Hepatocyte (in vitro differentiated cells): ENCODE measurements around the gene ZNF254. TPM values are rescaled to one million over a fixed set of nuclear protein-coding genes. Genes with fewer than 3 reads are reported as not detected.

ENCODE experiments used
- DNase-seq: peaks from one replicate; pipeline ENCODE4 v3.0.0-alpha.2; 2016; ENCODE audit warnings: low spot score
- H2AFZ ChIP-seq: fragments of 200-600 bp; sonication (generic); 2 replicates; pipeline ENCODE4 v1.6.0; 2016; ENCODE audit warnings: antibody characterized with exemption, mild to moderate bottlenecking
- H3K27ac ChIP-seq: fragments of 200-600 bp; sonication (generic); 2 replicates; pipeline ENCODE4 v1.5.1; 2016; ENCODE audit warnings: mild to moderate bottlenecking
- H3K27me3 ChIP-seq: fragments of 200-600 bp; sonication (generic); 2 replicates; pipeline ENCODE4 v1.6.1; 2016
- H3K36me3 ChIP-seq: fragments of 200-600 bp; sonication (generic); replicated peaks from 2 replicates; pipeline ENCODE4 v1.5.1; 2016; ENCODE audit warnings: low read depth; ENCODE audit not compliant: insufficient read depth
- H3K4me1 ChIP-seq: fragments of 200-600 bp; sonication (generic); 2 replicates; pipeline ENCODE4 v1.5.1; 2016; ENCODE audit warnings: mild to moderate bottlenecking, moderate library complexity; ENCODE audit not compliant: insufficient read depth
- H3K4me2 ChIP-seq: fragments of 200-600 bp; sonication (generic); 2 replicates; pipeline ENCODE4 v1.6.0; 2016
- H3K4me3 ChIP-seq: fragments of 200-600 bp; sonication (generic); 2 replicates; pipeline ENCODE4 v1.5.1; 2016; ENCODE audit warnings: mild to moderate bottlenecking
- H3K79me2 ChIP-seq: fragments of 200-600 bp; sonication (generic); 2 replicates; pipeline ENCODE4 v1.6.0; 2017; ENCODE audit warnings: mild to moderate bottlenecking
- H3K9me2 ChIP-seq: fragments of 200-600 bp; sonication (generic); replicated peaks from 2 replicates; pipeline ENCODE4 v1.6.0; 2017; ENCODE audit warnings: mild to moderate bottlenecking; ENCODE audit not compliant: insufficient read depth
- H3K9me3 ChIP-seq: fragments of 200-600 bp; sonication (generic); 2 replicates; pipeline ENCODE4 v1.5.1; 2016; ENCODE audit warnings: low read depth, mild to moderate bottlenecking
- H4K20me1 ChIP-seq: fragments of 200-600 bp; sonication (generic); 2 replicates; pipeline ENCODE4 v1.6.0; 2016; ENCODE audit warnings: mild to moderate bottlenecking; ENCODE audit not compliant: insufficient read depth, poor library complexity, severe bottlenecking
- EZH2 ChIP-seq: fragments of 200-600 bp; sonication (generic); IDR thresholded peaks from 2 replicates; pipeline ENCODE4 v1.6.1; 2016; ENCODE audit warnings: antibody characterized with exemption, mild to moderate bottlenecking, borderline replicate concordance
- EZH2phosphoT487 ChIP-seq: fragments of 200-600 bp; sonication (generic); IDR thresholded peaks from one replicate; pipeline ENCODE4 v1.6.1; 2018; ENCODE audit warnings: antibody characterized with exemption, mild to moderate bottlenecking, low read depth, moderate library complexity; ENCODE audit not compliant: unreplicated experiment, severe bottlenecking
- WGBS: methylation state at CpG from one replicate; pipeline ENCODE4 v1.1.6; 2016; ENCODE audit warnings: low lambda C conversion rate; ENCODE audit errors: missing lambda C conversion rate; 5-methylcytosine and 5-hydroxymethylcytosine counted together
- polyA plus RNA-seq: library from polyadenylated mRNA; unstranded; fragments of >200 nt; fragmentation: Nextera tagmentation; extraction: Ambion mirVana; gene quantifications from 2 replicates; pipeline ENCODE4 v1.2.1, GENCODE V29; 2016
- total RNA-seq: library from RNA; depleted of rRNA; stranded (reverse); fragments of >200 nt; gene quantifications from 2 replicates; pipeline ENCODE4 v1.2.3, GENCODE V29; 2014
- TF ChIP-seq, protein P1 (sequence below): fragments of 200-600 bp; sonication (generic); IDR thresholded peaks from 2 replicates; pipeline ENCODE4 v1.5.1; 2016; ENCODE audit warnings: antibody characterized with exemption, mild to moderate bottlenecking; ENCODE audit not compliant: poor library complexity

Gene ZNF254
- total and polyA plus RNA-seq, 2 experiments from 2014 or later, result 8.5 to 30.1 TPM

GRCh38 chr19:24101459-24102115 lies 14.6 kb downstream of the ZNF254 start:
- H3K79me2 ChIP-seq, result peaks cover 86% of the 10 kb centered on the region
- TF ChIP-seq, protein P1, sequence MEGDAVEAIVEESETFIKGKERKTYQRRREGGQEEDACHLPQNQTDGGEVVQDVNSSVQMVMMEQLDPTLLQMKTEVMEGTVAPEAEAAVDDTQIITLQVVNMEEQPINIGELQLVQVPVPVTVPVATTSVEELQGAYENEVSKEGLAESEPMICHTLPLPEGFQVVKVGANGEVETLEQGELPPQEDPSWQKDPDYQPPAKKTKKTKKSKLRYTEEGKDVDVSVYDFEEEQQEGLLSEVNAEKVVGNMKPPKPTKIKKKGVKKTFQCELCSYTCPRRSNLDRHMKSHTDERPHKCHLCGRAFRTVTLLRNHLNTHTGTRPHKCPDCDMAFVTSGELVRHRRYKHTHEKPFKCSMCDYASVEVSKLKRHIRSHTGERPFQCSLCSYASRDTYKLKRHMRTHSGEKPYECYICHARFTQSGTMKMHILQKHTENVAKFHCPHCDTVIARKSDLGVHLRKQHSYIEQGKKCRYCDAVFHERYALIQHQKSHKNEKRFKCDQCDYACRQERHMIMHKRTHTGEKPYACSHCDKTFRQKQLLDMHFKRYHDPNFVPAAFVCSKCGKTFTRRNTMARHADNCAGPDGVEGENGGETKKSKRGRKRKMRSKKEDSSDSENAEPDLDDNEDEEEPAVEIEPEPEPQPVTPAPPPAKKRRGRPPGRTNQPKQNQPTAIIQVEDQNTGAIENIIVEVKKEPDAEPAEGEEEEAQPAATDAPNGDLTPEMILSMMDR, result no peak
- TF ChIP-seq EZH2phosphoT487, result no peak
- TF ChIP-seq EZH2, result no peak
- H3K36me3 ChIP-seq, result peaks cover 9% of the 10 kb centered on the region
- H3K27ac ChIP-seq, result no peak overlapping the region
- DNase-seq, result no peak
- H3K4me2 ChIP-seq, result no peak overlapping the region
- H3K4me3 ChIP-seq, result peak overlapping the region; percentile 7
- H4K20me1 ChIP-seq, result peaks cover 6% of the 10 kb centered on the region
- WGBS, result 78% methylated on average over 2 of the region's 2 CpGs
- no peaks in the 10 kb centered on the region for H3K9me2 ChIP-seq
- no peaks in the 10 kb centered on the region for H3K9me3 ChIP-seq
- H2AFZ ChIP-seq, result no peak overlapping the region
- H3K27me3 ChIP-seq, result no peaks in the 10 kb centered on the region
- no peaks in the 10 kb centered on the region for H3K4me1 ChIP-seq

DNA sequence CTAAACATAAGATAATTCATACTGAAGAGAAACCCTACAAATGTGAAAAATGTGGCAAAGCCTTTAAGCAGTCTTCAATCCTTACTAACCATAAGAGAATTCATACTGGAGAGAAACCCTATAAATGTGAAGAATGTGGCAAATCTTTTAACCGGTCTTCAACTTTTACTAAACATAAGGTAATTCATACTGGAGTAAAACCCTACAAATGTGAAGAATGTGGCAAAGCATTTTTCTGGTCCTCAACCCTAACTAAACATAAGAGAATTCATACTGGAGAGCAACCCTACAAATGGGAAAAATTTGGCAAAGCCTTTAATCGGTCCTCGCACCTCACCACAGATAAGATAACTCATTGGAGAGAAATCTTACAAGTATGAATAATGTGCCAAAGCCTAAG lies 40.6 kb downstream of the ZNF254 start:
- DNase-seq, result no peak
- Histone ChIP-seq H4K20me1 (no peaks in the 10 kb centered on the region), H2AFZ (no peak overlapping the region), H3K9me3 (peaks cover 75% of the 10 kb centered on the region), H3K27me3 (no peaks in the 10 kb centered on the region), H3K4me2 (no peak overlapping the region), H3K4me1 (no peaks in the 10 kb centered on the region), H3K36me3 (peaks cover 34% of the 10 kb centered on the region), H3K9me2 (no peaks in the 10 kb centered on the region), H3K79me2 (peaks cover 16% of the 10 kb centered on the region), H3K27ac (no peak overlapping the region), H3K4me3 (no peak overlapping the region)
- 99% methylated on average over 3 of the region's 3 CpGs for WGBS
- TF ChIP-seq, protein P1, result no peak
- no peak for TF ChIP-seq EZH2phosphoT487
- TF ChIP-seq EZH2, result no peak

- 91% methylated on average over 3 of the region's 3 CpGs for WGBS
These were observed 53.1 kb downstream of the ZNF254 start for GRCh38 chr19:24140099-24140498.

More at GRCh38 chr19:24140099-24140498, 53.1 kb downstream of the ZNF254 start:
- peak; percentile 45 for DNase-seq
- TF ChIP-seq, protein P1, result no peak
- TF ChIP-seq EZH2, result no peak
- TF ChIP-seq EZH2phosphoT487, result no peak
- no peaks in the 10 kb centered on the region for H3K36me3 ChIP-seq
- H3K4me2 ChIP-seq, result no peak overlapping the region
- no peak overlapping the region for H3K4me3 ChIP-seq
- peaks cover 64% of the 10 kb centered on the region for H3K9me3 ChIP-seq
- no peaks in the 10 kb centered on the region for H3K9me2 ChIP-seq
- no peaks in the 10 kb centered on the region for H3K4me1 ChIP-seq
- H3K27ac ChIP-seq, result no peak overlapping the region
- no peaks in the 10 kb centered on the region for H4K20me1 ChIP-seq
- H3K79me2 ChIP-seq, result peaks cover 6% of the 10 kb centered on the region
- H2AFZ ChIP-seq, result no peak overlapping the region
- H3K27me3 ChIP-seq, result no peaks in the 10 kb centered on the region
